KG1 (cell line): ENCODE results near the gene ARHGAP30.

Experiments
- DNase-seq: peaks from one replicate; lab custom pipeline; 2025; lab: John Stamatoyannopoulos, UW

ARHGAP30 gene

GRCh38 chr1:161091093-161091492, 21.4 kb upstream of the ARHGAP30 start:
- no peak for DNase-seq

GRCh38 chr1:161090617-161091016, 20.9 kb upstream of the ARHGAP30 start:
- no peak for DNase-seq

GRCh38 chr1:161089938-161090337, 20.2 kb upstream of the ARHGAP30 start:
- no peak for DNase-seq

- no peak for DNase-seq
These were observed 19.7 kb upstream of the ARHGAP30 start, which contains the start of gene NECTIN4 for GRCh38 chr1:161089251-161089924. Gene NECTIN4 (minus strand): TSS chr1:161089558. CDS start chr1:161089296, 262 bp downstream.

GRCh38 chr1:161088587-161089110, 19.0 kb upstream of the ARHGAP30 start:
- DNase-seq, result no peak

- DNase-seq, result no peak
These were observed 16.8 kb upstream of the ARHGAP30 start for GRCh38 chr1:161086457-161086856.

GRCh38 chr1:161085165-161085564, 15.5 kb upstream of the ARHGAP30 start:
- DNase-seq, result no peak

- DNase-seq, result no peak
These were observed 14.9 kb upstream of the ARHGAP30 start for GRCh38 chr1:161084597-161084988.

GRCh38 chr1:161083748-161084596, 14.3 kb upstream of the ARHGAP30 start:
- no peak for DNase-seq

- peak; percentile 6 for DNase-seq
These were observed 13.5 kb upstream of the ARHGAP30 start for GRCh38 chr1:161082996-161083747.

GRCh38 chr1:161082483-161082882, 12.8 kb upstream of the ARHGAP30 start:
- no peak for DNase-seq

- no peak for DNase-seq
These were observed 11.8 kb upstream of the ARHGAP30 start for GRCh38 chr1:161081519-161081918.

- DNase-seq, result no peak
These were observed 11.0 kb upstream of the ARHGAP30 start for GRCh38 chr1:161080441-161081405.

- DNase-seq, result no peak
These were observed 9.9 kb upstream of the ARHGAP30 start for GRCh38 chr1:161079436-161080110.

- no peak for DNase-seq
These were observed 7.7 kb upstream of the ARHGAP30 start for GRCh38 chr1:161077426-161077825.

- DNase-seq, result no peak
These were observed 6.7 kb upstream of the ARHGAP30 start for GRCh38 chr1:161076410-161076809.

GRCh38 chr1:161074676-161075368, 5.1 kb upstream of the ARHGAP30 start:
- DNase-seq, result no peak

GRCh38 chr1:161073474-161074121, 3.9 kb upstream of the ARHGAP30 start:
- DNase-seq, result no peak

GRCh38 chr1:161072751-161073449, 3.2 kb upstream of the ARHGAP30 start:
- no peak for DNase-seq
